NCI-H1694 (cell line): ENCODE data around the gene LMO3.
A peak's percentile ranks its signal among the peaks of the same experiment; 100 is the strongest.

Experiments
- DNase-seq: peaks from one replicate; lab custom pipeline; 2025; lab: John Stamatoyannopoulos, UW

The LMO3 gene

DNA sequence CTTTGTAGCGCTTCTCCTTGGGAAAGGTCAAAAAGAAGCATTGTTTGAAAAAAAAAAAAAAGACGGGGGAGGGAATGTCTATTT is at the start of gene LMO3:
Gene LMO3 (minus strand): TSS at position 46 of the 84 bp plus-strand sequence. CDS start 5,302 bp downstream, outside the sequence.
- no peak for DNase-seq

DNA sequence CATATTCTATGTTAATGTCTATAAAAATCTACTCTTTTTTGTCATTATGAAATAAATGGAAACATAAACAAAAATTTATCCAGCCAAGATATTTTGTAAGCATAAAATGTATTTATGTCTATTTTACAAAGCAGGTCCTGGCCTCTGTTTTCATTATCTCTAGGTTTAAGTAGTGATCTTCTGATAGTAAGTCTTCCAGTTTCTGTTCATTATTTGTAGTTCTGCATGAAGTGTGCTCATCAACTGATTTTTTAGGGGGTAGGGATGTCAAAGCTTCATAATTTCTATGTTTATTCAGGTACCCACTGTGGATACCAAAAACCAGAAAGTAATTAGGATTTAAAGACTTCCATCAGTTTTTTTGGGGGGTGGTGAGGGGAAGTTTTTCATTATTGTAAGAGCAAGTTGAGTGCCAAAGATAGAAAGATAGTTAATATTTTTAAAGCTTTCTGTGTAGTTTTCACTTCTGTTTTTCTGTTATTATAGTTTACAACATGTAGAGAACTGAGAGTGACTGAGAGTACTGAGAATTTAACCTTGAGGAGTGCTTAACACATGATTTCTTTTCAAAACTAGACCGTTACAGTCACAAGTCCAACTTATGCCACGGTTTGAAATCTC is 30.6 kb upstream of the LMO3 start:
- no peak for DNase-seq

DNA sequence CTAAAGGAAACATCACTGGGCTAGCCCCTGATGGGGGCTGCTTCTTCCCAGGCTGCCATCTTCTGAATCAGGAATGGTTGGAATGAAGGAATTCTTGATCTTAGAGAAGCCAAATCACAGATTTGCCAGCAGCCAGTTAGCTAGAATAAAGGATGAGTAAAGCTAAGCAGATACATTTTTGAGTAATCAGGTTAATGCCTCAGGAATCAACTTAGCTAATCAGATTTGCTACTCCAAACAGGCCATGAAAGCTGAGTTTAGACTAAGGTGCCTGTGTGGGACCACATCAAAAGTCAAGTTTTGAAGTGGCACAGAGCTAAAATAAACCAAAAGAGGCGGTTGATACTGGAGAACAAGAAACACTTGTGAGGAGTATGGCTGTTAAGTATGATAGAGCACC is 28.8 kb upstream of the LMO3 start:
- DNase-seq: no peak

DNA sequence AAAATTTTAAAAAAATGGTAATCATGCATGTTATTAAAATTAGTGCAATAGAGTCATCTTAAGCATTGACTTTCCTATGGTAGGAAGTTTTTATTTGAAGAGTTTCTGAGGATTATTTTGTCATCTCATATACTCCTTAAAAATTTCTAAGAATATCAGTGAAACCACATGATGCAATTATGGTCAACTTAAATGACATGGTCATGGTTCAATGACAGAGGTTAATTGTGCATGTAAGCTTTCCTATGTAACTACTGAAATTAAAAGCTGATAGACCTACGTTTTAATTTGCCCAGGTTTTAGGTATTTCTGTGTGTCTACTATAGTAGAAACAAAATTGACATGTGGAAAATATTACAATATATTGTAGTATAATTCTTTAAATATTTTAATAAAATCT is 21.0 kb upstream of the LMO3 start:
- no peak for DNase-seq

DNA sequence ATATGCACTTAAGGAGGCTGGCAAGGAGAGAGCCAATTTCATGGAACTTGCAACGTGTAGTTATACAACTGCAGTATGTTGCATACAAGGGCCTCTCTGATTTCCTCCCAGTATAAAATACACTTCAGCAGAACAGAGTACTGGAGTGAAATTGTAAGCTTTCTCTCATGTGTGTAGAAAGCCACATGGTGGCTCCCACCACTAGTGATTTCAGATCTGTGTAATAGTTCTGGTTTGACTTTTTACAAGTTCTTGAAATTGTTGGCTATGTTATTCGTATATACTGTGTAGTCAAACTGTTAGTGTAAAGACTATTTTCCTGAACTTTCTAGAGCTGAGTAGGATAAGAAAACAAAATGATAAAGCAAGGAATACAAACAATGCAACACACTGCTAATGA is 16.4 kb upstream of the LMO3 start:
- no peak for DNase-seq

DNA sequence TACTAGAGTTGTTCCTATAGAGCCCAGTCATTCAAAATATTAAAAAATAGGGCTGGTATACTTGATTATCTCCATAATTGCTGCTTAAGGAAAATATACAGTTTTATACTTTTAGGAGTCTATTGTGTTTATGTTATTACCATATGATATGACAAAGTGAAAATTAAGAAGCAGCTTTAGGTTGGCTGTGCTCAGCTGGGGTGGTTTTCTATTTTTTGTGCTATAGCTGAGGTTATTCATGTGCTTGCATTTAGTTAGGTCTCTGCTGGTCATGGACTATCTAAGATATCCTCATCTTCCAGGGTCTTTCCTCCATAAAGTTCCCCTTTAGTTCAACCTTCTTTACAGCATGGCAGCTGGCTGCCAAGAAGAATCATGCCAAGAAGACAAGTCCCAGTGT is 13.6 kb upstream of the LMO3 start:
- DNase-seq: no peak

DNA sequence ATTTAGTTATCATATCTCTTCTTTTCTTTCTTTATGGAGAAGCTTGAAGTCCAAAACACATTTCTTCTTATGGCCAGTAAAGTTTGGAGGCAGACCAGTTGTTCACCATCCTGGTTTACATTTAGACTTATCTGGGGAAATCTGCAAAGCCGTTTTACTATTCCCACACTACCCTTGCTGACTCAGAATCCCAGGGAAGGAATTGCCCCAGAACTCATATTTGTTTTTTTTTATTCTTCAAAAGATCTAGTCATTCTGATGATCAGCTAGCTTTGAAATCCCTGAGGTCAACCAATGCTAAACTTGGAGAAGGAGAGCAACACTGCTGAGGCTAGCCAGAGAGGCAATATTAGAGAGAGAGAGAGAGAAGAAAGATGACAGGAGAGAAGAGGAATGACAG is 12.3 kb upstream of the LMO3 start:
- DNase-seq: no peak

DNA sequence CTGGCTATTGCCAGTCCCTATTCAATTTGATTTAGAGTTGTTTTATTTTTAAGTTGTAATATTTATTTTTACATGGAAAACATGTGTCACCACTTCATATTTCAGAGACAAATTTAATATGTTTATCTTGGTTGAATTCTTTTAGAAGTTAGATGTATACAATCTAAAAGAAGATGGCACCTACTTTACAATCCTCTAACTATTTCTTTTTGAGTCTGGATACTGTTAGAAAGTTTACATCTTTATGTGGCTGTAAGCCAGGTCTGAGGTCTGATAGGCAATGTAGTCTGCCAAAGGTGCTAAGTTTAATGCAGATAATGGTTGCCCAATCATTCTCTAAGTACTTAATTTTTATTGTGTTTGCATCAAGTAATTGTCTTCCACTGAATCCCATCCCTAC is 7.2 kb upstream of the LMO3 start:
- no peak for DNase-seq

DNA sequence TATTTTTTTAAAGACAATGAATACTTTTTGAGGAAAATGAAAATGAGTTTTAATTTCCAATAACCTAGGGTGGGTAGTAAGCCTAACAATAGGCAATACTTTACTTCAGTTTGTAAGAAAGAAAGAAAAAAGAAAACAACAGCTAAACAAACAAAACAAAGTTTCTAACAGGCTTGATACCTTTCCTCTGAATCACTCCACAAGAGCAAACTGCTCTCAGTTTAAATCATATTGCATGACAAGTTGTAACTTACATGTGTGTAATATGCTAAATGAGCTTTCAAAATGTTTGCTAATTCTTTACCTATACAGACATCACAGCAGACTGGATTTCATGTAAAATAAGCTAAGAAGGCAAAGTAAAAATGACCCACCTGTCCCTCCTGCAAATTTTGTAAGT is 6.7 kb upstream of the LMO3 start:
- DNase-seq: no peak

DNA sequence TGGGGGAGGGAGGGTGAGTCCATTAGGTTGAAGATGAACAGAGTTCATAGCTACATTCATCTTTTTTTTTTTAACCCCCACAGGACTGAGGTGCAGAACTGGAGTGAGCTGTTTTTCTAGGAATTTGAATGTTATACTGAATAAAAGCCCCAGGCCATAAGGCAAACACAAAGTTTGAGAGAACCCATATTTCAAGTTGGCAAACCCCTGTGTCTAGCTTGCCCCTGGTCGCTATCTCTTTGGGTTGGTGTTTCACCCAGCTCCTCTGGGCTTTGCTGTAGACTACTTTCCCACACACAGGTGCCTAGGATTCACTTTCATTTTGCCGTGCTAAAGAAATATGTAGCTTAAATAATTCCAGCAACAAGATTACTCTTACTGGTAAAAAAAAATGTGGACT is 5.2 kb upstream of the LMO3 start:
- DNase-seq: no peak

DNA sequence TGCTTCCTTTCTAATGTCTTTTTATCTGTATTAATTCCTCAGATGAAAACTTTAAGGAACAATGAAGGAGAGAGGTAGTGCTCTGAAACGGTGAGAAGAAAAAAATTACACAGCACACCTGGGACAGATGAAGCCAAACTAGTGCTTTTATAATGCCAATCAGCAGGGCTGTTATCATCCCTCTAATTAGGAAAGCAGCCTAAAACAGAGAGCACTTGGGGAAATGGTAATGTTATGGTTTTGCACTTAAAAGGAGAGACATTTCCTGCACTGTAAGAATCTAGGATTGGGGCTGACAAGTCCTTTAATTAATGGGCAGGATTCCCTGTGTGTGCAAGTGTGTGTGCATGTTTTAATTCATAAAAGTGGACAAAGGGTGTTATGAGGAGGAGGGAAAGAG is 4.8 kb upstream of the LMO3 start:
- DNase-seq: no peak

DNA sequence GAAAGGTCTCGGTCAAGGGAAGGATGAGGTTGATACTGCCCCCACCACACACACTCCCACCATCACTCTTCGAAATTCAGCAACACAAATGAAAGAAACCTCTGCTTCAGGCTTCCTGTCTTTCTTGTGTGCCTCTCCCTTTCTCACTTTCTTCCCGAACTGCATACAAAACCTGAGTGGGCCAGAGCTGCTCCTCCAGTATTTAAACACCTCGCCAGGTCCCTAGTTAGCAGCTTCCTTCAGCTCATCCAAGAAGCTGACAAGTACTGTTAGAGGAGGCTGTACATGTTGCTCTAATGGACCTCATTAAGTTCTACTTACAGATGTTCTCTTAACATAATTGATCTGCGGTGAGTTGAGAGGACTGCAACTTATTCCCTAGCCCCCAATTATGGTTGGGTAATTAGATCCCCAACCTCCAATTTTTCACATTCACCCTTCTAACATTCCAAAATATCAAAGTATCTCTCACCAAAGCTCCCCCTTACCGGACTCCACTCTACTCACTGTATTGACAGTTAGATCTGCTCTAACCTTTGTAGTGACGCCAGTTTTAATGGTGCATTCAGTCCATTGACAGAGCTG is 4.1 kb upstream of the LMO3 start:
- no peak for DNase-seq

DNA sequence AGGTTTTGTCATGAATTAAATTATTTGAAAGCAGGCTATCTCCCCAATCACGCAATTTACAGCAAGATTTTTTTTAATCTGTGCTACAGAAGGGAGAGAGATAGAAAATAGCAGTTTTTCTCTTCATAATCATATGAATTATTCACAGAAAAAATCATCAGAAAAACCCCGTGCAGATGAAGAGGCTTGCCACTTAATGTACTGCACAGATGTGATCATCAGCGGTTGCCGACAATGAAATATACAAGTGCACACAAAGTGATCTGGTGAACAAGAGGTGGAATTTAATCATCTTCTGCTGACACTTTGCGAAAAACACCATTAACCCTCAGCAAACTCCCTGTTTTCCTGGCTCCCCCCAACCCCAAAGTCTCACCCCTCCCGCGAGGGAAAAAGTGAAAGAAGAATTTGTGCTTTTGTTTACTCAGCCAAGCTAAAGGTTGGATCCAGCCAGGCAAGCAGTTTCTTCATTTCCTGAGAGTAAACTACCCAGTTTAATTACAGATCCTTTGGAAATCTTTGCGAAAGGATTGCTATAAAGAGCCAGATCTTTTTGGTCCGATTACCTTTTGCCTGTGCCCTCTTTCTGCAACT is 3.1 kb upstream of the LMO3 start:
- no peak for DNase-seq

DNA sequence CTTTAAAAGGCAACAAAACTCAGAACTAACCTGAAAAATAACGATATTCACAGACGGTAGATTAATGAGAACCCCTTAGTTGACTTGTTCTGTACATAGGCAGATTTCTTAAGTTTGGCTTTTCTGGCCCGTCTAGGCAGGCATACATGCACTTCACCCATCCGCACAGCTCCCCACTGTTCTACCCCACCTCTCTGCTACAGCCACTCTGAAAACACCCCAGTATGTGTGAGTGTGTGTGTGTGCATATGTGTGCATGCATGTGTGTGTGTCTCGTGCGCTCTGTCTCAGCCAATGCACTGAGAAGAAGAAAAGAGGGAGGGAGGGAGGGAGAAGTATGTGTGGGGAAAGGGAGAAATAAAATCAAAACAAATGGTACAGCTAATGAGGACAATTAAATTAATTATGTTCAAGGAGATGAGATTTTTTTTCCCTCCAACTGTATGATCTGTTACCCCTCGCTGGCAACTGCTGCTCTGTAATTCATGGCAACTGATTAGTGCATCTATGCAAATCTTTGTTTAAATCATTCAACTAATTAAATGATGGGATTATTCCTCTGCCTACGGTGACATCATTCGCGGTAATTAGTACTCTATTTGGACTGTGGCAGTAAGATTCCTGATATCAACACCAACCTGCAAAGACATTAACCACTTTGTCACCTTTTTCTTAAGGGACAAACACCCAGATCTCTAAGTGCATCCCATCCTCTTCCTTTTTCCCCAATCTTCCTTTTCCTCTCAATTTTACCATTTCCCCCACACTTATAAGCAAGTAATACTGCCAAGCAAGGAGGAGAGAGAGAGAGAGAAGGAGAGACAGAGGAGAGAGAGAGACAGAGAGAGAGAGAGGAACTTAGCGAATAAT is 2.2 kb upstream of the LMO3 start:
- DNase-seq: peak; percentile 46

DNA sequence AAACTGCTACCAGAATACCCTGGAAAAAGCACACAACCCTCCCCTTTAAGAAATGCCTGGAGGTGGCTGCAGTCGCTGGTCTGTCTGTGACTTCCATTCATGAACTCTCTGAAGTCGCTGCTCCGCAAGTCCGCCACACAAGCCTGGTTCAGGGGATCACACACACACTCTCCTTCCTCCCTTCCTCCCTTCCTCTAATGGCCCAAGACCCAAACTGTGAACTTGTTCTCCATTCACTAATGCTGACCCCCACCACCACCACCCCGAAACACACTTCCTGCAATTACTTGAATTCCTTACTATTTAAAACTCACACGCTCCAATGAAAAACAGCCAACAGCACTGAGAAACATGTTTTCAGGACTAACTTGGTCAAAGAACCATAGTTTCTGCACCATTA is 1.0 kb upstream of the LMO3 start:
- no peak for DNase-seq

DNA sequence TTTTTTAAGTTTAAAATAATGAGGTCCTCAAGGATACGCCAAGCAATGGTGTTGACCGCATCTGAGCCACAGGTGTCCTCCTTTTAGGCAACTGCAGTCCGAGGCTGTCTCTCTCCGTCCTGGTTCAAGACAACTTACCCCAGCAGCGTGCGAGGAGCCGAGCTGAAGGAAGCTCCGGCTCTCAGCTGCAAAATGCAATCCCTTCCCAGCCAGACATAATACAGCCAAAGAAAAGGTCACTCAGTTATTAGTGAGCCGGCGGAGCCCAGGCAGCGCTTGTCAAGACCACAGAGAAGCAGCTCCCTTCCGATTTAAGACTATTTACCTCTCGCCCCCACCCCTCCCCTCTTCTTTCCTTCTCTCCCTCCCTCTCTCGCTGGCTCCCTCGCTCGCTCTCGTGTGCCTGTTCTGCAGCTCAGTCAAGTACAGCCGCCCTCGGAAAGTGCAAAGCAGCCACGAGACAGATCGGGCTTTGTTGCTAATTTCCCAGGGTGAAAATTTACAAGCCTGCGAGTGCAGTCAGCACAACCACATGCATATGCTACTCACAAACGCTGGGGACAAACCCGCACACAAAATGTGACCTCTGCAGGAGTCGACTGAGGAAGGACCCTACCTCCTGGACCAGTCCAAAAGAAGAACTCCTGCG is 363 bp upstream of the LMO3 start:
- peak; percentile 76 for DNase-seq

DNA sequence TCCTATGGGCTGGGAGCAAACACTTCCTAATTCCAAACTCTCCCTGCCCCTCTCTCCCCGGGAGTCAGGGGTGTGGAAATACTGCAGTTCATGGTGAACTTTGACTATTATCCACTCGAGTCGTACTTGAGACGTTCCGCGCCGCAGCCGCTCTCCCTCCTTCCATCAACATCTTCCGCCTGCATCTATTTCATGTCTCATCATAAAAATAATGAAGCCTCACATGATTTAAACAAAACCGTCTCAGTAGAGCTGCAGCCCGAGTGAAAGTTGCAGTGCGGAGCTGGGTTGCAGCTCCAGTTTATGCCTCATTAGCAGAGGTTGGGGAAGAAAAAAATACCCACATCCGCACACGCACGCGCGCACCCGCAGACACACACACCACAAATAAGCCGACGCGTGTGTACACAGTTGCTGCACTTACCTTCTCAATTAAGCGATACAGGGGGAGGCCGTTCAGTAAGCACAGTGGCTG is 283 bp downstream of the LMO3 start:
- DNase-seq: peak; percentile 49

DNA sequence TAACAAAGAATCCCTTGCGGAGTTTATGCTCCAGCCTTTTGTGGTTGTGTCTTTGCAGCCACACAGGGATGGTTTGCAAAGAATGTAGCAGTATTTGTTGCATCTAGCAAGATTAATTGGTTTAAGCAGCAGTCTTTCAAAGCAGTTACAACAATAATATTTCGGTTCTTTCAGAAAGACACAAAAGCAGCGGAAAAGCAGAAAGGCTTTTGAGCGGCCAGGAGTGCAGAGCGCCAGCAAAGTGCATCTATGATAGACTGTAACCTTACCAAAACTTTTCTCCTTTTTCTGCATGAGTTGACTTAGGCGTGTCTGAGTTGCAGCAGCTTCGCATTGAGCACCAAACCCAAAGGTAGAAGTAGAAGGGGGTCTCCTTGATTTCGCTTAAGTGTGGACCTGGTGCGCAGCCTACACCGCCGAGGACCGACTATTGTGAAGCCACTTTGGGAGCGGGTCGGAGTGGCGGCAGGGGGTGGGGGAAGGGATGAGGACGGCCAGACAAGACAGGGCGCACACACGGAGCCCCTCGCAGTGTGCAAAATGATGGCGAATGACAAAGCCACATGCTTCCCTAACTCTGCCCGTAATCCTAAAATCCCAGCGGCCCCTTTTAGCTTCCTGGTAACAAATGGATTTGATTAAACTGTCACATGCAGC is 1.2 kb downstream of the LMO3 start:
- no peak for DNase-seq

DNA sequence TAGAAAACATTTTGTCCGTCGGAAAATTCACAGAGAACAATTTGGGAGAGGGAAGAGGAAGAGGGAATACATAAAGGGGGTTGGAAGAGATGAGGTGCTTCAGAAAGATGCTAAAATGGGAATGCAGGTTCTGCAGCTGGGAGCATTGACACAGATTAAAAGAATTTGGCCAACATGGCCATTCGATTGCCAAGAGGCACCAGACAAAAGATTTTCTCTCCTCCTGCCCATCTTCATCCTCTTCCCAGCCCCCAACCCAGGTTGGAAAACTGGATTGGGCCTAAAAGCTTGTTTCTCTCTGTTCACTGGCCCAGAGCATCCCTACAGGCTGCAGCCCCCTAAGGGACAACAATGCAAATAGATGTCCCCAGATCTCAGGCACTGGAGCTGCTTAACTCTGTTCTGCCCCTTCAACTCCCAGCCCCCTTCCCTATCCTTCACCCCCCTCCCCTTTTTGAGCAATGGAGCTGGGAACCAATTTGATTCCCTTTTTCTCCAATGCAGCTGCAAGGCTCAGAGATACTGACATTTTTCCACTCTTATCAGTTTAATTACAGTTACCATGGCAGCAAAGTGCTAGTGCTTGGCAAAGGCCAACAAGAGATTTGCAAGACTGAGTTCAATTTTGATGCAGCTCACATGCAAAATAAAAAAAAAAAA is 1.9 kb downstream of the LMO3 start:
- DNase-seq: no peak

DNA sequence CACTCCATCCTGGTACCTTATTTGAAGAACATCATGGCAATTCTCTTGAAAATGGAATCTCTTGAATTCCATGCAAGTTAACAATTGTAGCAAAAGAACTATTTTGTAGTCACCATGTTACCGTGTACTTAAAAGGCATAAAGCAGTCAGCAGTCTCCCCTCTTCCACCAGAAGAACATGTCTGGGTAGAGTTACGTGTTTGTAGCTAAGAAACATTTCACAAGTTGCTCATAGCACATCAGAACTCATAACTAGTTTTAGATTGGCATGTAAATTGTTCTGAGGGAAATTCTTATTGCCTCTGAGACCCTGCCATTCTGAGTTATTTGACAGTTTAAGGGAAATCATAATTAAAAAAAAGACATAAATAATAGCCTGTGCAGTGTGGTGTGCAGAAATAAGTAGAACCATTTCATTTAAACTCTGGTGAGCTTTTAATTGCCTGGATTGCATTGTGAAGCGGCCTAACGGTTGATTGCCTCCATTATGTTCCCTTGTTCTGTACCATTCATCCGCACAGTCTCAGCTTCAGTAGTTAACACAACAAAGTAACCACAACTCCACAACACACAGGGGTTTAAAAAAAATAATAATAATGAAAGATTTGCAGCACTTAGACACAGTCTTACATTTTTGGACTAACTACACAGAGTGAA is 2.6 kb downstream of the LMO3 start:
- DNase-seq: no peak

DNA sequence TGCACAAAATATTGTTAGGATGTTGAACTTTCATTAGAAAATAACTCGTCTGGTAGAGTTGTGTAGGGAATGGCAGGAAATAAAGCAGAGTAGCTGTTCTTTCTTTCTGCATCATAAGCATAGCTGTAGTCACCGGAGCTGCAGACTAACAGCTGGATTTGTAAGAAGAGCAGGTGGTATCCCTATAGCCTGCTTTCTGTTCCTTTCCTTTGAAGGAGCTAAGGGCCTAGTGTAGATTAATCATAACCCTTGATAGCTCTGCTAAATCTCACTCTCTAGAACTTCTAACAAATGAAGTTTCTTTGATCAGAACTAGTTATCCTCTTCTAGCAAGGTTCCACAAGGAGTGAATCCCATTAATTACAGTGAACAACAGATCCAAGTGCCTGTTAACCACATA is 3.5 kb downstream of the LMO3 start:
- DNase-seq: no peak
